Bronchus fibroblast of lung (primary cell): Measurements from ENCODE around the gene TMOD1. TPM values are rescaled to one million over a fixed set of nuclear protein-coding genes. Genes with fewer than 3 reads are reported as not detected.

Experiments used
- total RNA-seq: library from RNA; depleted of rRNA; stranded (reverse); fragments of >200 nt; gene quantifications from 2 replicates; pipeline ENCODE4 v1.2.3, GENCODE V29; 2015

Gene TMOD1
- 0.17 TPM in 1 of 2 replicates, not detected in the other for total RNA-seq

DNA sequence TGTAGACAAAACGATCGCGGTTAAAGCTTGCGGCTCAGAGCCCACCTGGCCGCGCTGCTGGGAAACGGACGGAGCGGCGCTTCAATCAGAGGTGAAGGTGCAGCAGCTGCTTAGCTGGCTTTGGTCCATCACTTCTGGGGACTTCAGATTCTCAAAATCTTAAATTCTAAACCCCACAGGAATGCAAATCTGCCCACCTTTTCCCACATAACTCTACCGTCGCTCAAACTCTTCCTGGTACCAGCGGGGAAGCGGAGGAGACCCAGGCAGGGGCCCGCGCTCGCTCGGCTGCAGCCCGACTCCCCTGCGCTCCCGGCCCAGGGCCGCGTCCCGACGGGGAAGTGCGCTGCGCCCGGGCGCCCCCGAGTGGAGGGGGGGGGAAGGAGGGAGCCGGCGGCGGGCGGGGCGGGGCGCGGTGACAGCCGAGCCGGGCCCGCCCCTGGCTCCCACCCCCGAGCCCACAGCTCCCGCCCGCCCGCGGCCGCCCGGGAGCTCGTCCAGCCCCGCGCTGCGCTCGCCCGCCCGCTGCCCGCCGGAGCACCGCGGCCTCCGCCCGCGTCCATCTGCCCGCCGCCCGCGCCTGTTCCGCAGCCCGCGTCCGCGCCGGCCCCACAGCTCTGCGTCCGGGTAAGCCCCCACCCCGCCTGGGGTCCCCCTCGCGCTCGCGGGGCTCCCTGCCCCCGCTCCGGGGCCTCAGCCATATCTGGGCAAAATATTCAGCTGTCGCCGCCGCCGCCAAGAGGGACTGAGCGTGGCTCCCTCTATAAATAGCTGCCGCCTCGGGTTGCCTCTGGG, at the start of gene TMOD1:
Gene TMOD1 (plus strand): TSS at position 490 of the 795 bp plus-strand sequence. CDS start 22,523 bp downstream, outside the sequence.

DNA sequence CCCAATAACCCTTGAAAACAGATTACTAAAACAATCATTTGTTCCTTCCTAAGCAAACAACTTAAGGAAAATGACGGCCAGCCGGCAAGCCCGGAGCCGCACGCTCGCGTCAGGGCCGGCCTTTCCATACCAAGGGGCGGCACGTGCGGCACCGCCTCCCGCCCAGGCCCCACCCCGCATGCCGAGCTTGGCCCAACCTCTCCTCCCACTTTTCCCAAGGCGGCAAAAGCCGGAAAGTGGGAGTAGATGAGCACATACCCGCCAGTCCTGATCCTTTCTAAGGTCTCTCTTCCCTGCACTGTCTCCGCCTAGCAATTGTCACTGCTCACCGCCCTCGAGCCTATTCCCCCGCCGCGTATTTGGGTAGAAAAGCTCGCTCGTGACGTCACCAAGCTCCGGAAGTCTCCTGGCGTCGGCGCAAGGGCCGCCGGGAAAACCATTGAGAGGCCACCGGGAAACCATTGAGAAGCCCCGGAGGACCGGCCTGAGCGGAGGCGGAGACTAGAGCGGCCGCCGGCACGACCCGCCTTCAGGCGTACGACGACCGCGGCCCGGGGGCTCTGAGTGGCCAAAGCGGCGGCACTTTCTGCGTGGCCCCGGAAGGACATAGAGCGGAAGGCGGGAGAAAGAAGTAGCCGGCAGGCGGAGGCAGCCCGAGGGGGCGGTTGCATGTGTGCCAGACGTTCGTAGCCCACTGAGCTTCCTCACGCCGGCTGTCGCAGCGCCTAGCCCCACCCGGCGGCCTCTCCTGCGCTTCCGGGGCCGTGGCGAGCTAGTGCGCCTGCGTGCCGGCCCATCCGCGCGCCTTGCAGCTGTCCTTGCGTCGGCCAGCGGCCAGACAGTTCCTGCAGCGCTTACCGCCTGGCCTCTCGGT, 131.8 kb downstream of the TMOD1 start, which contains the start of the genes NCBP1 and TSTD2:
Gene NCBP1 (plus strand): TSS at position 837 of the 874 bp plus-strand sequence. CDS start 61 bp downstream, outside the sequence.
Gene TSTD2 (minus strand): TSS at position 384 of the 874 bp plus-strand sequence. CDS start 5,806 bp downstream, outside the sequence.

Other genes with a start within 250 kb of the TMOD1 start
- 0.30 and 0.34 TPM in 2 replicates for gene CCDC180, start 194.0 kb upstream of the TMOD1 start, total RNA-seq
- 1.7 and 2.2 TPM in 2 replicates for gene TDRD7, start 89.6 kb upstream of the TMOD1 start, total RNA-seq
- gene TSTD2, start 131.7 kb downstream of the TMOD1 start, total RNA-seq = 8.6 TPM in 2 replicates
- gene NCBP1, start 132.2 kb downstream of the TMOD1 start, total RNA-seq = 25.3 and 27.2 TPM in 2 replicates
- 4.2 and 5.5 TPM in 2 replicates for gene XPA, start 195.7 kb downstream of the TMOD1 start, total RNA-seq